A673 (cell line): Measurements from ENCODE around the gene NFIB. TPM values are rescaled to one million over a fixed set of nuclear protein-coding genes. Genes with fewer than 3 reads are reported as not detected.

ENCODE experiments used
- BruUV-seq: library from RNA; stranded (reverse); fragments of 400-500 nt; replicated peaks from 2 replicates; lab custom pipeline; 2021; lab: Mats Ljungman, UMichigan
- CTCF ChIA-PET: fragments of 300-600 bp; sonication (Branson Sonifier 250); formaldehyde crosslinking; loops from one replicate; lab custom pipeline; 2022; ENCODE audit warnings: antibody characterized with exemption; lab: Charles Lee
- POLR2A ChIA-PET: fragments of 300-600 bp; sonication (Branson Sonifier 250); formaldehyde crosslinking; loops from one replicate; lab custom pipeline; 2022; ENCODE audit warnings: antibody characterized with exemption; ENCODE audit not compliant: low non-redundant PET; lab: Charles Lee
- DNase-seq: peaks from one replicate; pipeline ENCODE4 v3.0.0-alpha.2; 2015; ENCODE audit warnings: low spot score
- H3K27ac ChIP-seq: fragments of 200-600 bp; sonication (generic); 2 replicates; pipeline ENCODE4 v1.5.1; 2016; ENCODE audit warnings: mixed run types, low read depth, mild to moderate bottlenecking, mixed read lengths, antibody characterized with exemption, low read length; ENCODE audit not compliant: poor library complexity, severe bottlenecking
- H3K27me3 ChIP-seq: fragments of 200-600 bp; sonication (generic); replicated peaks from 2 replicates; pipeline ENCODE4 v1.6.1; 2017; ENCODE audit warnings: mixed run types, low read depth, mild to moderate bottlenecking, mixed read lengths, antibody characterized with exemption, low read length; ENCODE audit not compliant: insufficient read depth, poor library complexity
- H3K36me3 ChIP-seq: fragments of 200-600 bp; sonication (generic); 2 replicates; pipeline ENCODE4 v1.6.1; 2016; ENCODE audit warnings: mixed run types, mild to moderate bottlenecking, mixed read lengths, antibody characterized with exemption, low read length; ENCODE audit not compliant: insufficient read depth, poor library complexity, severe bottlenecking
- H3K4me1 ChIP-seq: fragments of 200-600 bp; sonication (generic); 2 replicates; pipeline ENCODE4 v1.6.1; 2017; ENCODE audit warnings: mixed run types, mild to moderate bottlenecking, mixed read lengths, antibody characterized with exemption, low read length; ENCODE audit not compliant: insufficient read depth, poor library complexity, severe bottlenecking
- H3K4me3 ChIP-seq: fragments of 200-600 bp; sonication (generic); 2 replicates; pipeline ENCODE4 v1.5.1; 2016; ENCODE audit warnings: low read depth, mixed run types, mild to moderate bottlenecking, mixed read lengths, low read length; ENCODE audit not compliant: poor library complexity, severe bottlenecking
- H3K9me3 ChIP-seq: fragments of 200-600 bp; sonication (generic); 2 replicates; pipeline ENCODE4 v1.6.1; 2016; ENCODE audit warnings: mixed run types, low read depth, mild to moderate bottlenecking, mixed read lengths, antibody characterized with exemption, low read length; ENCODE audit not compliant: poor library complexity, severe bottlenecking
- EZH2 ChIP-seq: fragments of 200-600 bp; sonication (generic); IDR thresholded peaks from 2 replicates; pipeline ENCODE4 v1.6.1; 2017; ENCODE audit warnings: borderline replicate concordance, low read depth, mild to moderate bottlenecking, mixed read lengths, antibody characterized with exemption, low read length; ENCODE audit not compliant: poor library complexity, severe bottlenecking
- intact Hi-C: fragments of 100-400 bp; cut with micrococcal nuclease; formaldehyde crosslinking; loops from one replicate; pipeline ENCODE4 v1.10.0; 2022; ENCODE audit not compliant: unreplicated experiment
- total RNA-seq: library from RNA; stranded (reverse); gene quantifications from 2 replicates; pipeline ENCODE4 v1.2.3, GENCODE V29; 2021
- TF ChIP-seq, protein P1 (sequence below): fragments of 300-800, 200-600 bp; sonication (generic); conservative IDR thresholded peaks from 2 replicates; pipeline ENCODE4 v1.5.1; 2017; ENCODE audit warnings: low read depth, mild to moderate bottlenecking, antibody characterized with exemption, low read length, moderate library complexity, mixed read lengths

NFIB gene
- total RNA-seq, 1 experiment from 2014 or later = 41.2 TPM

DNA sequence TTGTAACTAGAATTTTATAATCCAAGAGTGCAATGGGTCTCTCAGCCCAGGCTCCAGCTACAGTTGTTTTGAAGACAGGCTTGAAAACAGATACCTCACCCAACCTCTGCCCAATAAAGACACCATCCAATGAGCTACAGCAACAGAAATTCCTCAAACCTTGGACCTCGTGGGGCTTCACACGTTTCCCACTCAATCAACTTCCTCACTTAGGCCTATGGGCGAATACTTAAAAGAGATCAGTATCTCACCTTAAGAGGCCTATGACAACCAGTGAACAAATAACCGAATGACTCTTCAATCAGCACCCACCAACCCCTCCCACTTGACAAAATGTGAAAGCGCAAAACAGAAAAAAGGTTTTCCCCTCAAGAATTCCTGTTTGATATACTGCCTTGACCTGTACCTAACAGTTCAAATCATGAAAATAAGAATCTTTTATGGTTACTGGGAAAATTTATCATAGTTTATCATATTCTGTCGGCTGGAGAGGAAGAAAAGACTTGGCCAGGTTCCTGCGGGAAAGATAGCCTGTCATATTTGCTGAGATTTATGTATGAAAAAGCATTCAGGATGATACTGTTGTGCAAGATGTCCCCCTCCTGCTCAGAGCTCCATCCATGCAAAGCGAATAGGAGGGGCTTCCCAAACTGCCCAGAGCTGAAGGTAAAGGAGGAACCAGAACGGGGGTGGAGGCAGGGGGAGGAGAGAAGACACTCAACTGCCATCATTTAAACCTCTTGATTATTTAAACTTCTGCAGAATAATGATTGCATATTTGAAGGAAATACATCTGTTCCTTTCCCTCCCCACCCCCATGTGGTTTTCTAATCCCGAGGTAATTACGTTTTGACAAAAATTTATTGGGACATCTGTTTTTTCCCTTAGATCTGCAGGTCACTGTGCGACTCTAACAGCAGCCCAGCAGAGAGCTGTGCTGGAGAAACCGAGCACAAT lies 256.3 kb downstream of the NFIB start:
- H3K4me1 ChIP-seq = peaks cover 39% of the 10 kb centered on the region
- POLR2A ChIA-PET = interaction anchor here (0.5 kb wide), 1 partner anchor 361 kb away, joined by 4 read pairs; no protein-coding TSS in a partner anchor
- TF ChIP-seq, protein P1, sequence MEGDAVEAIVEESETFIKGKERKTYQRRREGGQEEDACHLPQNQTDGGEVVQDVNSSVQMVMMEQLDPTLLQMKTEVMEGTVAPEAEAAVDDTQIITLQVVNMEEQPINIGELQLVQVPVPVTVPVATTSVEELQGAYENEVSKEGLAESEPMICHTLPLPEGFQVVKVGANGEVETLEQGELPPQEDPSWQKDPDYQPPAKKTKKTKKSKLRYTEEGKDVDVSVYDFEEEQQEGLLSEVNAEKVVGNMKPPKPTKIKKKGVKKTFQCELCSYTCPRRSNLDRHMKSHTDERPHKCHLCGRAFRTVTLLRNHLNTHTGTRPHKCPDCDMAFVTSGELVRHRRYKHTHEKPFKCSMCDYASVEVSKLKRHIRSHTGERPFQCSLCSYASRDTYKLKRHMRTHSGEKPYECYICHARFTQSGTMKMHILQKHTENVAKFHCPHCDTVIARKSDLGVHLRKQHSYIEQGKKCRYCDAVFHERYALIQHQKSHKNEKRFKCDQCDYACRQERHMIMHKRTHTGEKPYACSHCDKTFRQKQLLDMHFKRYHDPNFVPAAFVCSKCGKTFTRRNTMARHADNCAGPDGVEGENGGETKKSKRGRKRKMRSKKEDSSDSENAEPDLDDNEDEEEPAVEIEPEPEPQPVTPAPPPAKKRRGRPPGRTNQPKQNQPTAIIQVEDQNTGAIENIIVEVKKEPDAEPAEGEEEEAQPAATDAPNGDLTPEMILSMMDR = no peak
- no peak for TF ChIP-seq EZH2
- H3K4me3 ChIP-seq = no peak overlapping the region
- no peaks in the 10 kb centered on the region for H3K9me3 ChIP-seq
- CTCF ChIA-PET = no interaction called here
- intact Hi-C loops = no loop called here
- DNase-seq = peak; percentile 20
- no peak overlapping the region for H3K27ac ChIP-seq
- no TSS peak for BruUV-seq
- H3K36me3 ChIP-seq = no peaks in the 10 kb centered on the region
- no peaks in the 10 kb centered on the region for H3K27me3 ChIP-seq

DNA sequence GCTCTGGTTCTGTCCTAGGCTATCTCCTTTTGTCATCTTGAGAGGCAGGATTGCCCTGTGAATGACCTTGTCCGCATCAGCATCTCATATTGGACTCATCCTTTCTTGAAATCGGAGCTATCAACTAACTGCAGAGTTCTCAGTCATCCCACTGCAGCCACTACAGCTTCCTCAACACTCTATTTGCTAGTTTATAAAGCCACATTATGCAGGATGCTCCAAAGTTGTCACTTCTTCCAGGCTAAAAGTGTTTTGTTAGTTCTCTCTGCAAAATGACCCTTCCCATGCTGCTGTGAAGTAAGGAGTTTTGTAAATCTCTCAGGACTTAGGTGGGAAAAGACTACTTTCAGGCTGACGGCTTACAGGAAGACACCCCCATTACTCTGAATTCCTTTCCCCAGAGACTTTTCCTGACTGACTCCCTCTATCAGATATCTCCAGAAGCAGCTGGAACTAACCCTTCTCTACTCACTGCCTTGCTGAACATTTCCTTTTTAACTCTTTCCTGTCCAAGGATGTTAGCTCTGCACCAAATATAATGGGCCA lies 257.6 kb downstream of the NFIB start:
- BruUV-seq = no TSS peak
- Histone ChIP-seq H3K9me3 (no peaks in the 10 kb centered on the region), H3K27ac (no peak overlapping the region), H3K27me3 (no peaks in the 10 kb centered on the region), H3K4me3 (no peak overlapping the region), H3K36me3 (no peaks in the 10 kb centered on the region), H3K4me1 (peaks cover 39% of the 10 kb centered on the region)
- TF ChIP-seq, protein P1 = no peak
- TF ChIP-seq EZH2 = no peak
- peak; percentile 43 for DNase-seq
- intact Hi-C loops = no loop called here
- ChIA-PET POLR2A (interaction anchor here (0.5 kb wide), 1 partner anchor 362 kb away, joined by 4 read pairs; no protein-coding TSS in a partner anchor), CTCF (no interaction called here)

DNA sequence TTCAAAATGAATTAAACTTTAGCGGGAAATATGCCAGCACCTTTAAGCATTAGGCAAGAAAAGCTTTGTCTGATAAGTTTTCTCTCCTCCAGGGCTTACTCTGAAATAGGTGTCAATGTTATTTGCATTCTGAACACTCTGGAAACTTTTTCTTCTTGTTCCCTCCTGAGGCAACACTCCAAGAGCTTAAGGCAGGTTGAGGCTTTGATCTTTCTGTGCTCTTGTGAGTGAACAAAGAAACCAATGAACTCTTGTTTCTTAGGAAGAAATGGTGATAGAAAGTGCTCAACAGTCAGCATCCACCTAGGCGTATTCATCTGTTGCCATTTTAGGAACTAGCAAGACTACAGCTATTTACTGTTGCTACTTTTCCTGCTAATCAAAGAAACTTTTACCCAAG lies 259.8 kb downstream of the NFIB start:
- H3K36me3 ChIP-seq = no peaks in the 10 kb centered on the region
- ChIA-PET POLR2A (no interaction called here), CTCF (no interaction called here)
- H3K4me3 ChIP-seq = no peak overlapping the region
- intact Hi-C loops = no loop called here
- H3K4me1 ChIP-seq = peaks cover 39% of the 10 kb centered on the region
- DNase-seq = no peak
- BruUV-seq = no TSS peak
- H3K9me3 ChIP-seq = no peaks in the 10 kb centered on the region
- no peaks in the 10 kb centered on the region for H3K27me3 ChIP-seq
- no peak for TF ChIP-seq EZH2
- TF ChIP-seq, protein P1 = no peak
- no peak overlapping the region for H3K27ac ChIP-seq
